ENCODE results near the gene SYCP2.

DNA sequence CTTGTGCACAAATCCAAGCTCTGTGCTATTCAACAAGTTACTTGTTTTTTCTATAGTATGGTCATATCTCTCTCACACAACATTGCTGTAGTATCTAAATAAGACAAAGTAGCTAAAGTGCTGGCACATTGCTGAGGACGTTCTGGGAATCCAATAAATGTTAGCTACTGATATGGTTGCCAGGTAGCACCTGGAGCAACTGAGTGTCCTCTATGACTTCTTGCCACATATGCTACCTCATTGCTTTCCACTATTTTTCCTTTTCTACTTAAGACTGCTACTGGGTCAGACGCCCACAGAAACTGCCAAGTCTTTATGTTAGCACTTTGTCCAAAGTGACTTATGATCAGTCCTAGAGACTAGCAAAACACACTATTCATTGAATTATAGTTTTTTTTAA, 85.3 kb downstream of the SYCP2 start:
- TF ChIP-seq, protein P1, sequence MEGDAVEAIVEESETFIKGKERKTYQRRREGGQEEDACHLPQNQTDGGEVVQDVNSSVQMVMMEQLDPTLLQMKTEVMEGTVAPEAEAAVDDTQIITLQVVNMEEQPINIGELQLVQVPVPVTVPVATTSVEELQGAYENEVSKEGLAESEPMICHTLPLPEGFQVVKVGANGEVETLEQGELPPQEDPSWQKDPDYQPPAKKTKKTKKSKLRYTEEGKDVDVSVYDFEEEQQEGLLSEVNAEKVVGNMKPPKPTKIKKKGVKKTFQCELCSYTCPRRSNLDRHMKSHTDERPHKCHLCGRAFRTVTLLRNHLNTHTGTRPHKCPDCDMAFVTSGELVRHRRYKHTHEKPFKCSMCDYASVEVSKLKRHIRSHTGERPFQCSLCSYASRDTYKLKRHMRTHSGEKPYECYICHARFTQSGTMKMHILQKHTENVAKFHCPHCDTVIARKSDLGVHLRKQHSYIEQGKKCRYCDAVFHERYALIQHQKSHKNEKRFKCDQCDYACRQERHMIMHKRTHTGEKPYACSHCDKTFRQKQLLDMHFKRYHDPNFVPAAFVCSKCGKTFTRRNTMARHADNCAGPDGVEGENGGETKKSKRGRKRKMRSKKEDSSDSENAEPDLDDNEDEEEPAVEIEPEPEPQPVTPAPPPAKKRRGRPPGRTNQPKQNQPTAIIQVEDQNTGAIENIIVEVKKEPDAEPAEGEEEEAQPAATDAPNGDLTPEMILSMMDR (IDR thresholded peaks at IDR 0.05; ENCODE audit: control extremely low read depth in 1 of 3, insufficient read depth in 1 of 3, low read depth in 1 of 3, low read length in 3 of 3), result no peak
- TF ChIP-seq, protein P2, sequence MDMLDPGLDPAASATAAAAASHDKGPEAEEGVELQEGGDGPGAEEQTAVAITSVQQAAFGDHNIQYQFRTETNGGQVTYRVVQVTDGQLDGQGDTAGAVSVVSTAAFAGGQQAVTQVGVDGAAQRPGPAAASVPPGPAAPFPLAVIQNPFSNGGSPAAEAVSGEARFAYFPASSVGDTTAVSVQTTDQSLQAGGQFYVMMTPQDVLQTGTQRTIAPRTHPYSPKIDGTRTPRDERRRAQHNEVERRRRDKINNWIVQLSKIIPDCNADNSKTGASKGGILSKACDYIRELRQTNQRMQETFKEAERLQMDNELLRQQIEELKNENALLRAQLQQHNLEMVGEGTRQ (IDR thresholded peaks at IDR 0.05; ENCODE audit: low read length), result no peak
- TF ChIP-seq GABPA (IDR thresholded peaks at IDR 0.05; ENCODE audit: borderline replicate concordance, insufficient read depth, low read length) (no peak), EGR1 (IDR thresholded peaks at IDR 0.05; ENCODE audit: borderline replicate concordance, low read depth, low read length) (no peak), RFX5 (IDR thresholded peaks at IDR 0.05; ENCODE audit: borderline replicate concordance, low read depth, low read length) (no peak), TAF1 (IDR thresholded peaks at IDR 0.05; ENCODE audit: low read depth, low read length) (no peak), EP300 (IDR thresholded peaks at IDR 0.05; ENCODE audit: borderline replicate concordance in 1 of 2, low read depth in 2 of 2, low read length in 2 of 2) (no peak)
- TF ChIP-seq, protein P3, sequence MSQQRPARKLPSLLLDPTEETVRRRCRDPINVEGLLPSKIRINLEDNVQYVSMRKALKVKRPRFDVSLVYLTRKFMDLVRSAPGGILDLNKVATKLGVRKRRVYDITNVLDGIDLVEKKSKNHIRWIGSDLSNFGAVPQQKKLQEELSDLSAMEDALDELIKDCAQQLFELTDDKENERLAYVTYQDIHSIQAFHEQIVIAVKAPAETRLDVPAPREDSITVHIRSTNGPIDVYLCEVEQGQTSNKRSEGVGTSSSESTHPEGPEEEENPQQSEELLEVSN (IDR thresholded peaks at IDR 0.05), result no peak

Data from H1 (cell line).